Thoracic aorta (tissue), 2 donors: ENCODE measurements around the gene DCC. TPM values are rescaled to one million over a fixed set of nuclear protein-coding genes. Genes with fewer than 3 reads are reported as not detected.

ENCODE experiments used
- ATAC-seq: fragments of 150-250 bp; one replicate; pipeline ENCODE4 v1.8.0; 2017; ENCODE audit warnings: low read depth; ENCODE audit not compliant: insufficient number of reproducible peaks, low FRiP score
- DNase-seq: peaks from one replicate; pipeline ENCODE4 v3.0.0-alpha.2; 2020; ENCODE audit warnings: low spot score
- H3K27ac ChIP-seq, 2 donors: fragments of 200-600 bp; sonication (generic); 1 replicate in 1 of 2; 2 replicates in 1 of 2; pipeline ENCODE4 v1.5.1; 2016; ENCODE audit warnings: mild to moderate bottlenecking in 2 of 2, moderate library complexity in 2 of 2
- H3K27me3 ChIP-seq: fragments of 200-600 bp; sonication (generic); replicated peaks from 2 replicates; pipeline ENCODE4 v1.6.0; 2016; ENCODE audit warnings: mild to moderate bottlenecking; ENCODE audit not compliant: insufficient read depth
- H3K36me3 ChIP-seq: fragments of 200-600 bp; sonication (generic); one replicate; pipeline ENCODE4 v1.5.1; 2016
- H3K4me1 ChIP-seq, 2 donors: fragments of 200-600 bp; sonication (generic); 1 replicate in 1 of 2; 2 replicates in 1 of 2; pipeline versions ENCODE4 v1.5.1 to v1.6.0; 2016; ENCODE audit warnings: low read depth in 2 of 2, mild to moderate bottlenecking in 1 of 2; ENCODE audit not compliant: control insufficient read depth in 1 of 2
- H3K4me3 ChIP-seq: fragments of 200-600 bp; sonication (generic); 2 replicates; pipeline ENCODE4 v1.5.1; 2016; ENCODE audit warnings: mild to moderate bottlenecking
- H3K9me3 ChIP-seq: fragments of 200-600 bp; sonication (generic); 2 replicates; pipeline ENCODE4 v1.5.1; 2016
- total RNA-seq, 2 donors: library from RNA; depleted of rRNA; stranded (reverse); fragments of >200 nt; gene quantifications; one replicate each; pipeline versions ENCODE4 v1.1.0 to v1.2.3, GENCODE V29; 2016
- TF ChIP-seq, protein P1 (sequence below): fragments of 200-600 bp; sonication (generic); IDR thresholded peaks from one replicate; pipeline ENCODE4 v1.5.1; 2019; ENCODE audit warnings: antibody characterized with exemption

The DCC gene
- total RNA-seq, 2 donors from 2014 or later = not detected

DNA sequence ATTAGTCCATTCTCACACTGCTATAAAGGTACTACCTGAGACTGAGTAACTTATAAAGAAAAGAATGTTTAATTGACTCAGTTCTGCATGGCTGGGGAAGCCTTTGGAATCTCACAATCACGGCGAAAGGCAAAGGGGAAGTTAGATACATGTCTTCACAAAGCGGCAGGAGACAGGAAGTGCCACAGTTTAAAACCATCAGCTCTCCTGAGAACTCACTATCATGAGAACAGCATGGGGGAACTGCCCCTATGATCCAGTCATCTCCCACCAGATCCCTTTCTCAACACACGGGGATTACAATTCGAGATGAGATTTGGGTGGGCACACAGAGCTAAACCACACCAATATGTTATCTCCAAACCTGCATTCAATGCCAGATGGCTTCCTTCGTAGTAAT, 716.1 kb downstream of the DCC start:
- H3K27me3 ChIP-seq = no peaks in the 10 kb centered on the region
- DNase-seq = no peak
- H3K4me1 ChIP-seq = no peaks in the 10 kb centered on the region
- TF ChIP-seq, protein P1, sequence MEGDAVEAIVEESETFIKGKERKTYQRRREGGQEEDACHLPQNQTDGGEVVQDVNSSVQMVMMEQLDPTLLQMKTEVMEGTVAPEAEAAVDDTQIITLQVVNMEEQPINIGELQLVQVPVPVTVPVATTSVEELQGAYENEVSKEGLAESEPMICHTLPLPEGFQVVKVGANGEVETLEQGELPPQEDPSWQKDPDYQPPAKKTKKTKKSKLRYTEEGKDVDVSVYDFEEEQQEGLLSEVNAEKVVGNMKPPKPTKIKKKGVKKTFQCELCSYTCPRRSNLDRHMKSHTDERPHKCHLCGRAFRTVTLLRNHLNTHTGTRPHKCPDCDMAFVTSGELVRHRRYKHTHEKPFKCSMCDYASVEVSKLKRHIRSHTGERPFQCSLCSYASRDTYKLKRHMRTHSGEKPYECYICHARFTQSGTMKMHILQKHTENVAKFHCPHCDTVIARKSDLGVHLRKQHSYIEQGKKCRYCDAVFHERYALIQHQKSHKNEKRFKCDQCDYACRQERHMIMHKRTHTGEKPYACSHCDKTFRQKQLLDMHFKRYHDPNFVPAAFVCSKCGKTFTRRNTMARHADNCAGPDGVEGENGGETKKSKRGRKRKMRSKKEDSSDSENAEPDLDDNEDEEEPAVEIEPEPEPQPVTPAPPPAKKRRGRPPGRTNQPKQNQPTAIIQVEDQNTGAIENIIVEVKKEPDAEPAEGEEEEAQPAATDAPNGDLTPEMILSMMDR = no peak
- no peak overlapping the region for H3K27ac ChIP-seq
- ATAC-seq = no peak
- no peaks in the 10 kb centered on the region for H3K9me3 ChIP-seq
- no peaks in the 10 kb centered on the region for H3K36me3 ChIP-seq
- no peak overlapping the region for H3K4me3 ChIP-seq

- Histone ChIP-seq H3K27me3 (no peaks in the 10 kb centered on the region), H3K27ac (no peak overlapping the region), H3K9me3 (no peaks in the 10 kb centered on the region), H3K36me3 (no peaks in the 10 kb centered on the region), H3K4me1 (no peaks in the 10 kb centered on the region), H3K4me3 (no peak overlapping the region)
- ATAC-seq (no peak), DNase-seq (no peak)
- TF ChIP-seq, protein P1 = no peak
Measured at GRCh38 chr18:53070788-53071187, 730.8 kb downstream of the DCC start.

GRCh38 chr18:53080687-53081086, 740.7 kb downstream of the DCC start:
- DNase-seq (no peak), ATAC-seq (no peak)
- no peaks in the 10 kb centered on the region for H3K27me3 ChIP-seq

DNA sequence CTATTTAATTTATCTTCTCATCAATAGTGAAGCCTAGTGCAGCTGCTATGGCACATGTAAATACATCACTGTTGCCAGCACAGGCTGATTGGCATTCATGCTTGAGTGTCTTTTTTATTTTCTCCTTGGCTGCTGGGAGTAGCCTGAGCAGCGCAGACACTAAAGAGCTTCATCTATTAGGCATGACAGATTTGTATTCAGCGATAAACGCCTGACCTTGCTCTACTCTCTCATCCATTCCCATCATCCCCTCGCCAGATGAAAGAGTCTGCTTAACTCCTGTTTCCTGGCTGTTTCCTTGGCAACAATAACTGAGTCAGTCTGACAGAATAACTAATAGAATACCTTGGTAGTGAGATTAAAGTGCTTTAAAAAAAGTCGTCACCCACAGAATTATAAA, 753.6 kb downstream of the DCC start:
- H3K36me3 ChIP-seq = no peaks in the 10 kb centered on the region
- no peaks in the 10 kb centered on the region for H3K27me3 ChIP-seq
- H3K27ac ChIP-seq = no peak overlapping the region
- no peaks in the 10 kb centered on the region for H3K4me1 ChIP-seq
- TF ChIP-seq, protein P1 = no peak
- no peak overlapping the region for H3K4me3 ChIP-seq
- H3K9me3 ChIP-seq = no peaks in the 10 kb centered on the region
- DNase-seq = no peak
- no peak for ATAC-seq

More at GRCh38 chr18:53080687-53081086, 740.7 kb downstream of the DCC start:
- H3K4me3 ChIP-seq = no peak overlapping the region
- no peak overlapping the region for H3K27ac ChIP-seq
- no peaks in the 10 kb centered on the region for H3K36me3 ChIP-seq
- TF ChIP-seq, protein P1 = no peak
- no peaks in the 10 kb centered on the region for H3K4me1 ChIP-seq
- no peaks in the 10 kb centered on the region for H3K9me3 ChIP-seq

- no peaks in the 10 kb centered on the region for H3K36me3 ChIP-seq
- ATAC-seq (no peak), DNase-seq (no peak)
- no peak overlapping the region for H3K4me3 ChIP-seq
- H3K9me3 ChIP-seq = no peaks in the 10 kb centered on the region
- H3K27me3 ChIP-seq = no peaks in the 10 kb centered on the region
- TF ChIP-seq, protein P1 = no peak
- no peak overlapping the region for H3K27ac ChIP-seq
- no peaks in the 10 kb centered on the region for H3K4me1 ChIP-seq
Measured at GRCh38 chr18:53101536-53102105, 761.6 kb downstream of the DCC start.
